ENCODE measurements around the gene PLLP. TPM values are rescaled to one million over a fixed set of nuclear protein-coding genes. Genes with fewer than 3 reads are reported as not detected.
A peak's percentile ranks its signal among the peaks of the same experiment; 100 is the strongest.
"Not testable (repeated sequence)": the region's sequence is repeated elsewhere in the genome, so short reads cannot be mapped to it uniquely, and the experiment has no call there.

Gene PLLP
- total RNA-seq, 2 donors from 2014 or later = 0.48 TPM; not detected in 1

- H3K4me3 Mint-ChIP-seq = no peak overlapping the region
- peaks cover 6% of the 10 kb centered on the region for H3K27me3 Mint-ChIP-seq (ENCODE audit: low read depth)
- DNase-seq (no peak), ATAC-seq (replicated peaks in 1 of 2) (no peak)
- H3K4me1 Mint-ChIP-seq (ENCODE audit: low read depth) = peaks cover 29% of the 10 kb centered on the region
- no peaks in the 10 kb centered on the region for H3K36me3 Mint-ChIP-seq (ENCODE audit: insufficient read depth in 2 of 2)
- no peak overlapping the region for H3K27ac Mint-ChIP-seq
- H3K9me3 Mint-ChIP-seq = no peaks in the 10 kb centered on the region
Observed at GRCh38 chr16:57276596-57276995, 7.9 kb downstream of the PLLP start.

- H3K4me3 Mint-ChIP-seq; H3K9me3 Mint-ChIP-seq; H3K27me3 Mint-ChIP-seq (ENCODE audit: low read depth); H3K27ac Mint-ChIP-seq; H3K36me3 Mint-ChIP-seq (ENCODE audit: insufficient read depth in 2 of 2); DNase-seq; ATAC-seq (replicated peaks in 1 of 2): not testable (repeated sequence)
- peaks cover 27% of the 10 kb centered on the region for H3K4me1 Mint-ChIP-seq (ENCODE audit: low read depth)
Observed at GRCh38 chr16:57275946-57276345, 8.5 kb downstream of the PLLP start.

GRCh38 chr16:57273826-57274225 is 10.6 kb downstream of the PLLP start:
- no peak overlapping the region for H3K27ac Mint-ChIP-seq
- no peak for DNase-seq
- no peaks in the 10 kb centered on the region for H3K27me3 Mint-ChIP-seq (ENCODE audit: low read depth)
- no peaks in the 10 kb centered on the region for H3K9me3 Mint-ChIP-seq
- H3K4me1 Mint-ChIP-seq (ENCODE audit: low read depth) = peaks cover 26% of the 10 kb centered on the region
- H3K36me3 Mint-ChIP-seq (ENCODE audit: insufficient read depth in 2 of 2) = no peaks in the 10 kb centered on the region
- H3K4me3 Mint-ChIP-seq = no peak overlapping the region
- ATAC-seq (replicated peaks in 1 of 2) = no peak

GRCh38 chr16:57273359-57273758 is 11.1 kb downstream of the PLLP start:
- Mint-ChIP-seq H3K36me3 (ENCODE audit: insufficient read depth in 2 of 2) (no peaks in the 10 kb centered on the region), H3K4me1 (ENCODE audit: low read depth) (peaks cover 30% of the 10 kb centered on the region), H3K27me3 (ENCODE audit: low read depth) (no peaks in the 10 kb centered on the region), H3K9me3 (no peaks in the 10 kb centered on the region), H3K4me3 (no peak overlapping the region), H3K27ac (no peak overlapping the region)
- no peak for DNase-seq
- ATAC-seq (replicated peaks in 1 of 2) = no peak

- H3K27ac Mint-ChIP-seq = no peak overlapping the region
Observed at GRCh38 chr16:57271867-57272495, 12.5 kb downstream of the PLLP start.

GRCh38 chr16:57271063-57271345 is 13.5 kb downstream of the PLLP start:
- no peak overlapping the region for H3K4me3 Mint-ChIP-seq
- H3K27me3 Mint-ChIP-seq (ENCODE audit: low read depth) = no peaks in the 10 kb centered on the region
- H3K36me3 Mint-ChIP-seq (ENCODE audit: insufficient read depth in 2 of 2) = no peaks in the 10 kb centered on the region
- no peak overlapping the region for H3K27ac Mint-ChIP-seq
- no peak for DNase-seq
- peaks cover 35% of the 10 kb centered on the region for H3K4me1 Mint-ChIP-seq (ENCODE audit: low read depth)
- ATAC-seq (replicated peaks in 1 of 2) = no peak
- no peaks in the 10 kb centered on the region for H3K9me3 Mint-ChIP-seq

More at GRCh38 chr16:57271867-57272495, 12.5 kb downstream of the PLLP start:
- Mint-ChIP-seq H3K27me3 (ENCODE audit: low read depth) (no peaks in the 10 kb centered on the region), H3K36me3 (ENCODE audit: insufficient read depth in 2 of 2) (no peaks in the 10 kb centered on the region), H3K4me3 (no peak overlapping the region), H3K4me1 (ENCODE audit: low read depth) (peaks cover 30% of the 10 kb centered on the region), H3K9me3 (no peaks in the 10 kb centered on the region)
- ATAC-seq (replicated peaks in 1 of 2) (no peak), DNase-seq (no peak)

- Mint-ChIP-seq H3K4me3 (no peak overlapping the region), H3K4me1 (ENCODE audit: low read depth) (peaks cover 41% of the 10 kb centered on the region), H3K36me3 (ENCODE audit: insufficient read depth in 2 of 2) (no peaks in the 10 kb centered on the region), H3K9me3 (no peaks in the 10 kb centered on the region), H3K27me3 (ENCODE audit: low read depth) (no peaks in the 10 kb centered on the region), H3K27ac (no peak overlapping the region)
- no peak for ATAC-seq (replicated peaks in 1 of 2)
- DNase-seq = no peak
Observed at GRCh38 chr16:57270221-57271062, 14.0 kb downstream of the PLLP start.

GRCh38 chr16:57268804-57269800 is 15.4 kb downstream of the PLLP start:
- Mint-ChIP-seq H3K36me3 (ENCODE audit: insufficient read depth in 2 of 2) (no peaks in the 10 kb centered on the region), H3K4me3 (no peak overlapping the region), H3K27ac (no peak overlapping the region), H3K4me1 (ENCODE audit: low read depth) (peaks cover 47% of the 10 kb centered on the region), H3K27me3 (ENCODE audit: low read depth) (no peaks in the 10 kb centered on the region), H3K9me3 (no peaks in the 10 kb centered on the region)
- no peak for DNase-seq
- peak; percentile 17 to 18 for ATAC-seq (replicated peaks in 1 of 2)

GRCh38 chr16:57267343-57267742 is 17.1 kb downstream of the PLLP start:
- not testable (repeated sequence) for H3K9me3 Mint-ChIP-seq; H3K27me3 Mint-ChIP-seq (ENCODE audit: low read depth); H3K36me3 Mint-ChIP-seq (ENCODE audit: insufficient read depth in 2 of 2); ATAC-seq (replicated peaks in 1 of 2); H3K27ac Mint-ChIP-seq; DNase-seq
- peaks cover 47% of the 10 kb centered on the region for H3K4me1 Mint-ChIP-seq (ENCODE audit: low read depth)
- H3K4me3 Mint-ChIP-seq = peak overlapping the region; percentile 10 to 58

GRCh38 chr16:57266531-57267260 is 17.8 kb downstream of the PLLP start:
- Mint-ChIP-seq H3K36me3 (ENCODE audit: insufficient read depth in 2 of 2) (no peaks in the 10 kb centered on the region), H3K4me1 (ENCODE audit: low read depth) (peaks cover 47% of the 10 kb centered on the region), H3K4me3 (peak overlapping the region; percentile 48 to 58), H3K27ac (peak overlapping the region; percentile 0), H3K27me3 (ENCODE audit: low read depth) (no peaks in the 10 kb centered on the region), H3K9me3 (no peaks in the 10 kb centered on the region)
- peak; percentile 65 to 67 for ATAC-seq (replicated peaks in 1 of 2)
- no peak for DNase-seq

GRCh38 chr16:57265850-57266530 is 18.5 kb downstream of the PLLP start:
- ATAC-seq (replicated peaks in 1 of 2) (no peak), DNase-seq (no peak)
- H3K36me3 Mint-ChIP-seq (ENCODE audit: insufficient read depth in 2 of 2) = no peaks in the 10 kb centered on the region
- no peak overlapping the region for H3K27ac Mint-ChIP-seq
- H3K27me3 Mint-ChIP-seq (ENCODE audit: low read depth) = no peaks in the 10 kb centered on the region
- peaks cover 48% of the 10 kb centered on the region for H3K4me1 Mint-ChIP-seq (ENCODE audit: low read depth)
- H3K9me3 Mint-ChIP-seq = no peaks in the 10 kb centered on the region
- peak overlapping the region; percentile 48 to 58 for H3K4me3 Mint-ChIP-seq

- H3K27me3 Mint-ChIP-seq (ENCODE audit: low read depth) = no peaks in the 10 kb centered on the region
- no peak overlapping the region for H3K27ac Mint-ChIP-seq
- ATAC-seq (replicated peaks in 1 of 2) (no peak), DNase-seq (no peak)
- H3K36me3 Mint-ChIP-seq (ENCODE audit: insufficient read depth in 2 of 2) = no peaks in the 10 kb centered on the region
- H3K4me3 Mint-ChIP-seq = no peak overlapping the region
- H3K9me3 Mint-ChIP-seq = no peaks in the 10 kb centered on the region
- peaks cover 58% of the 10 kb centered on the region for H3K4me1 Mint-ChIP-seq (ENCODE audit: low read depth)
Observed at GRCh38 chr16:57264950-57265371, 19.5 kb downstream of the PLLP start.

Data from activated T-cell treated with anti-CD3 and anti-CD28 coated beads, Interleukin-2, amount 50 U/mL, for 72 hours (primary cell).